NB4 (cell line): ENCODE data around the gene PNPLA2.

Experiments
- CTCF ChIP-seq: IDR thresholded peaks from one replicate; pipeline ENCODE4 v1.5.1; 2012; ENCODE audit warnings: low read depth, low read length
- MYC ChIP-seq: IDR thresholded peaks from 2 replicates; pipeline ENCODE4 v1.6.1; 2011; ENCODE audit warnings: low read depth, low read length
- POLR2A ChIP-seq: IDR thresholded peaks from 2 replicates; pipeline ENCODE4 v1.6.1; 2011; ENCODE audit warnings: mild to moderate bottlenecking; ENCODE audit not compliant: insufficient read length; ENCODE audit errors: extremely low read depth

GRCh38 chr11:831961-832528 lies 13.3 kb downstream of the PNPLA2 start:
- TF ChIP-seq POLR2A (no peak), CTCF (no peak), MYC (no peak)
